ENCODE data around the gene LRP5. TPM values are rescaled to one million over a fixed set of nuclear protein-coding genes. Genes with fewer than 3 reads are reported as not detected.
A peak's percentile ranks its signal among the peaks of the same experiment; 100 is the strongest.

The LRP5 gene
- total RNA-seq, 4 donors from 2014 or later, result 32.6 to 68.9 (median 42.5) TPM

DNA sequence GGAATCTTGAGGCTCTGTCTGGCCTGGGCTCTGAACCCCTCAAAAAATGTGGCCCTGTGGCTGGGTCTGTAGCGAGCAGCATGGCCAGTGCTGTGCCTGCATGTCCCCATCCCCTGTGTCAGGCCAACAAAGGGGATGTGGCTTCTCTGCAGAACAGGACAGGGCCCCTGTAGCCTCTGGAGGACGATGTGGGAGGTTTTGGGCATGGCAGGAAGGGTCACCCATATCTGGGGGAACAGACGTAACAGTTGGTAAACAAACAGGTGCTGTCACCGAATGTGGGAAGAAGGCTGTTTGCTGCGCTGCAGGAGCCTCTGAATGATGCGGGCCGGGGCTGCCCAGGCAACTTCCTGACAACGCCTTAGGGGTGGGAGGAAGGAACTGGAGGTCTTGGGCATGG is 35.0 kb downstream of the LRP5 start:
- H3K27me3 ChIP-seq, result no peaks in the 10 kb centered on the region
- peaks cover 0 to 8% of the 10 kb centered on the region in 2 donors for H3K36me3 ChIP-seq
- TF ChIP-seq EP300 (IDR thresholded peaks at IDR 0.05), result no peak
- TF ChIP-seq POLR2A (IDR thresholded peaks at IDR 0.05), result no peak
- TF ChIP-seq, protein P1, sequence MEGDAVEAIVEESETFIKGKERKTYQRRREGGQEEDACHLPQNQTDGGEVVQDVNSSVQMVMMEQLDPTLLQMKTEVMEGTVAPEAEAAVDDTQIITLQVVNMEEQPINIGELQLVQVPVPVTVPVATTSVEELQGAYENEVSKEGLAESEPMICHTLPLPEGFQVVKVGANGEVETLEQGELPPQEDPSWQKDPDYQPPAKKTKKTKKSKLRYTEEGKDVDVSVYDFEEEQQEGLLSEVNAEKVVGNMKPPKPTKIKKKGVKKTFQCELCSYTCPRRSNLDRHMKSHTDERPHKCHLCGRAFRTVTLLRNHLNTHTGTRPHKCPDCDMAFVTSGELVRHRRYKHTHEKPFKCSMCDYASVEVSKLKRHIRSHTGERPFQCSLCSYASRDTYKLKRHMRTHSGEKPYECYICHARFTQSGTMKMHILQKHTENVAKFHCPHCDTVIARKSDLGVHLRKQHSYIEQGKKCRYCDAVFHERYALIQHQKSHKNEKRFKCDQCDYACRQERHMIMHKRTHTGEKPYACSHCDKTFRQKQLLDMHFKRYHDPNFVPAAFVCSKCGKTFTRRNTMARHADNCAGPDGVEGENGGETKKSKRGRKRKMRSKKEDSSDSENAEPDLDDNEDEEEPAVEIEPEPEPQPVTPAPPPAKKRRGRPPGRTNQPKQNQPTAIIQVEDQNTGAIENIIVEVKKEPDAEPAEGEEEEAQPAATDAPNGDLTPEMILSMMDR (IDR thresholded peaks at IDR 0.05), result no peak
- TF ChIP-seq POLR2AphosphoS5 (IDR thresholded peaks at IDR 0.05), result no peak
- H3K27ac ChIP-seq, result peak overlapping the region in 3 of 4 donors; percentile 48 to 86 (median 68)
- H3K9me3 ChIP-seq, result no peaks in the 10 kb centered on the region
- no peak overlapping the region for H3K4me3 ChIP-seq
- no peak for ATAC-seq
- peaks cover 0 to 91% (median 37%) of the 10 kb centered on the region in 3 donors for H3K4me1 ChIP-seq
- 82 to 100% methylated on average over 1 to 7 of the region's 8 CpGs for WGBS, 2 donors (ENCODE audit: low coverage in 1 of 2)

DNA sequence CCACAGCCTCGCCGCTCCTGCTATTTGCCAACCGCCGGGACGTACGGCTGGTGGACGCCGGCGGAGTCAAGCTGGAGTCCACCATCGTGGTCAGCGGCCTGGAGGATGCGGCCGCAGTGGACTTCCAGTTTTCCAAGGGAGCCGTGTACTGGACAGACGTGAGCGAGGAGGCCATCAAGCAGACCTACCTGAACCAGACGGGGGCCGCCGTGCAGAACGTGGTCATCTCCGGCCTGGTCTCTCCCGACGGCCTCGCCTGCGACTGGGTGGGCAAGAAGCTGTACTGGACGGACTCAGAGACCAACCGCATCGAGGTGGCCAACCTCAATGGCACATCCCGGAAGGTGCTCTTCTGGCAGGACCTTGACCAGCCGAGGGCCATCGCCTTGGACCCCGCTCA is 35.5 kb downstream of the LRP5 start:
- peak overlapping the region in 2 of 4 donors; percentile 10 to 68 for H3K27ac ChIP-seq

DNA sequence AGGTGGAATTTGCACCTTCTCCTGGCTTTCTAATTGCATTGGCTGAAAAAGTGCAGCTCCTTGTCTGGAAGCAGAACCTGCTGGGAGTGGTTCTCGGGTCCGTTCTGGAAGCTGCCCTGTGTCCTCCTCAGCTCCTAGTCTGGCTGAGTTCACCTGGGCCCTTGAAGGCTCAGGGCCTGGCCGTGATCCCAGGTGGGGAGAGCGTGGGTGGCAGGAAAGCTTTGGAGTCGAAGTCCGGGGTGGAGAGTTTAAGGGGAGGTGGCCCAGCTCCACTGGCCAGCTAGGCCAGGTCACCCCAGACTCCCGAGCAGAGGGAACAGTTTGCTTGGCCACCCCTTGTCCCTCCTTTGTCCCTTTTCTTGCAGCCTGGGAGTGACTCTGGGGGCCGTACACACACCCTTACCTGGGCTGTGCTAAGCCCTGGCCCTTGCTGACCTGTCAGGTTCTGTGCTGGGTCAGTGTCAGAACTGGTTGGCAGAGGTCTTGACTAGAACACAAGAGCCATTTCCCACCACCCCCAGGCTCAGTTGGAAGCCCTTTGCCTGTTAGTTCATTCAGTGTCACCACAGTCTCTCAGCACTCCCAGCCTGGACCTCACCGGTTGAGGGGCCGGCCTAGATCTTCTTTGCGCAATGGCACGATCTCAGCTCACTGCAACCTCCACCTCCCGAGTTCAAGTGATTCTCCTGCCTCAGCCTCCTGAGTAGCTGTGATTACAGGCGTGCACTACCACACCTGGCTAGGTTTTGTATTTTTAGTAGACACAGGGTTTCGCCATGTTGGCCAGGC is 37.3 kb downstream of the LRP5 start:
- no peak for ATAC-seq
- WGBS, 2 donors (ENCODE audit: low coverage in 1 of 2), result 60 to 75% methylated on average over 1 to 4 of the region's 15 CpGs
- H3K4me1 ChIP-seq, result peaks cover 7 to 91% (median 47%) of the 10 kb centered on the region in 3 donors
- H3K4me3 ChIP-seq, result no peak overlapping the region
- no peak for TF ChIP-seq POLR2AphosphoS5 (IDR thresholded peaks at IDR 0.05)
- TF ChIP-seq, protein P1 (IDR thresholded peaks at IDR 0.05), result no peak
- TF ChIP-seq EP300 (IDR thresholded peaks at IDR 0.05), result no peak
- no peak for TF ChIP-seq POLR2A (IDR thresholded peaks at IDR 0.05)
- H3K9me3 ChIP-seq, result no peaks in the 10 kb centered on the region
- H3K27me3 ChIP-seq, result no peaks in the 10 kb centered on the region
- H3K36me3 ChIP-seq, result peaks cover 0 to 8% of the 10 kb centered on the region in 2 donors
- H3K27ac ChIP-seq, result peak overlapping the region in 3 of 4 donors; percentile 92 to 97 (median 93)

More for the DNA sequence above, 35.5 kb downstream of the LRP5 start:
- Histone ChIP-seq H3K27me3 (no peaks in the 10 kb centered on the region), H3K36me3 (peaks cover 0 to 8% of the 10 kb centered on the region in 2 donors), H3K4me1 (peaks cover 0 to 91% (median 40%) of the 10 kb centered on the region in 3 donors), H3K9me3 (no peaks in the 10 kb centered on the region), H3K4me3 (no peak overlapping the region)
- WGBS, 2 donors (ENCODE audit: low coverage in 1 of 2), result no CpG with 5 or more reads among the region's 32 CpGs
- TF ChIP-seq POLR2A (IDR thresholded peaks at IDR 0.05) (no peak), POLR2AphosphoS5 (IDR thresholded peaks at IDR 0.05) (no peak), EP300 (IDR thresholded peaks at IDR 0.05) (no peak)
- TF ChIP-seq, protein P1 (IDR thresholded peaks at IDR 0.05), result no peak
- ATAC-seq, result no peak

DNA sequence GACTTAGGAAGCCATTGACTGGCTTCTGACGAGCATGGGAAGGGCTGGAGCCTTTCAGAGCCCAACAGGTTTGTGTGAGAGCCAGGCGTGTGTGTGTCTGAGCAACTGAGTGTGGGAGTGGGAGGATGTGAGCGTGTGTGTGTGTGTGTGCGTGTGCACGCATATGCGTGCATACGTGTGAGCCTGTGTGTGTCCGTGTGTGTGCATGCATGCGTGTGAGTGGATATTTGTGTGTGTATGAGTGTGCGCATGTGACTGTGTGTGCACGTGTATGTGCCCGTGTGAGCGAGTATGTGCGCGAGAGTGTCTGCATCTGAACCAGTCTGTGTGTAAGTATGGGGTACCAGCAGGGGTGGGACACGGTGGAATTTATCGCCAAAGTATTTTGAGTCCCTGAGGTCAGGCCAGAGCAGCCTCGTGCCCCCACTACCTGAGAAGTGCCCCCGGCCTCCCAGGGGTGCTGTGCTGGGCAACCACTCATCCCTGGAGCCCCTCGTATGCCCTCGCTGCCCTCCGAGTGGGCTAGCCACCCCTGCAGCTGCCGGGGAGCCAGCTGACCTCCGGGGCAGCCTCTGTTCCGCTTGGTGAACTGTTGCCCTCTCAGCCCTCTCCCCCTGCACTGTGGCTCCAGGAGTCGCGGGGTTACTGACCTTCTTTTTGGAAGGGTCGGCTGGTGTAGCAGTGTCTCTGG is 38.5 kb downstream of the LRP5 start:
- TF ChIP-seq, protein P1 (IDR thresholded peaks at IDR 0.05), result no peak
- 79 to 86% methylated on average over 10 to 14 of the region's 28 CpGs for WGBS, 2 donors (ENCODE audit: low coverage in 1 of 2)
- Histone ChIP-seq H3K27me3 (no peaks in the 10 kb centered on the region), H3K4me1 (peaks cover 7 to 95% (median 56%) of the 10 kb centered on the region in 3 donors), H3K27ac (peak overlapping the region; percentile 92 to 97 (median 94)), H3K4me3 (no peak overlapping the region), H3K9me3 (no peaks in the 10 kb centered on the region), H3K36me3 (peaks cover 0 to 8% of the 10 kb centered on the region in 2 donors)
- no peak for ATAC-seq

All from gastroesophageal sphincter (tissue), 4 donors.